ENCODE measurements around the gene ARL5B.

DNA sequence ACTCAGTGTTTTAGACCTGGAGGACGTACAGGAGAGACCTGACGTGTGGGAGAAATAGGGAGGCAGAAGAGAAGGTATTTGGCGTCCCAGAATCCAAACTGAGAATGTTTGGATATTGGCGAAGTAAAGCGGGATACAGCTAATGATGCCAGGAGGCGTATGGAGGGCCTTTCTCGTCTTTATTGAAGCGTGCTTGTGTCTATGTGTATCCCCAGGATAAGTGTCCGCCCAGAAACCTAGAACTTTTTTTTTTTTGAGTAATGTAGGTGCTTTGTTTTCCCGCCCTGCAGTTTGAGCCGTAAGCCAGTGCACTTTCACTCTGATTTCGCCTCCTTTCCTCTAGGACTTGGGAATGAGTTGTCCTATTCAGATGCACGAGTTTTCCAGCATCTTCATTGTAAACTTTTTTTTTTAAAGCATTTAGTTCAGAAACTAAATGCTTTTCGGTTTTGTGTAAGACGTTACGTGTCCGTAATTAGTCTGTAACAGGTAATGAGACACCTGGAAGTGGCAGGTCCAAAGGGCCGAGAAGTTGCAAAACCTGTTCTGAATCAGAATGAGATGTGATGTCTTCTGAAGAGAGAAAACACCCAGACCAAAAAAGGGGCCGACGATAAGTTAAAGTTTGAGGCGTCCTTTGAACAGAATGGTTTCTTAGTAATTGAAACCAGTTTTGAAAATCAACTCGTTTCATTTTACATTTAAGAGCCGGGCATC lies 746 bp downstream of the ARL5B start:
- TF ChIP-seq, protein P1, sequence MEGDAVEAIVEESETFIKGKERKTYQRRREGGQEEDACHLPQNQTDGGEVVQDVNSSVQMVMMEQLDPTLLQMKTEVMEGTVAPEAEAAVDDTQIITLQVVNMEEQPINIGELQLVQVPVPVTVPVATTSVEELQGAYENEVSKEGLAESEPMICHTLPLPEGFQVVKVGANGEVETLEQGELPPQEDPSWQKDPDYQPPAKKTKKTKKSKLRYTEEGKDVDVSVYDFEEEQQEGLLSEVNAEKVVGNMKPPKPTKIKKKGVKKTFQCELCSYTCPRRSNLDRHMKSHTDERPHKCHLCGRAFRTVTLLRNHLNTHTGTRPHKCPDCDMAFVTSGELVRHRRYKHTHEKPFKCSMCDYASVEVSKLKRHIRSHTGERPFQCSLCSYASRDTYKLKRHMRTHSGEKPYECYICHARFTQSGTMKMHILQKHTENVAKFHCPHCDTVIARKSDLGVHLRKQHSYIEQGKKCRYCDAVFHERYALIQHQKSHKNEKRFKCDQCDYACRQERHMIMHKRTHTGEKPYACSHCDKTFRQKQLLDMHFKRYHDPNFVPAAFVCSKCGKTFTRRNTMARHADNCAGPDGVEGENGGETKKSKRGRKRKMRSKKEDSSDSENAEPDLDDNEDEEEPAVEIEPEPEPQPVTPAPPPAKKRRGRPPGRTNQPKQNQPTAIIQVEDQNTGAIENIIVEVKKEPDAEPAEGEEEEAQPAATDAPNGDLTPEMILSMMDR (optimal IDR thresholded peaks at IDR 0.05 in 1 of 3, IDR thresholded peaks at IDR 0.05 in 1 of 3, conservative IDR thresholded peaks at IDR 0.05 in 1 of 3; ENCODE audit: extremely low read depth in 1 of 3, insufficient read depth in 2 of 3, low read length in 3 of 3): no peak
- TF ChIP-seq EZH2 (IDR thresholded peaks at IDR 0.05; ENCODE audit: low read length): no peak
